H1 (cell line): ENCODE data around the gene ANK3. TPM values are rescaled to one million over a fixed set of nuclear protein-coding genes. Genes with fewer than 3 reads are reported as not detected.

Experiments
- CTCF ChIA-PET: fragments of 300-600 bp; sonication (Branson Sonifier 250); formaldehyde crosslinking; loops from one replicate; lab custom pipeline; 2021; ENCODE audit not compliant: partially characterized antibody; lab: Charles Lee
- POLR2A ChIA-PET: fragments of 300-600 bp; sonication (Branson Sonifier 250); formaldehyde crosslinking; loops from one replicate; lab custom pipeline; 2021; ENCODE audit warnings: inconsistent platforms; ENCODE audit not compliant: partially characterized antibody; lab: Charles Lee
- DNase-seq, 2 experiments: peaks; one replicate each; pipeline versions ENCODE4 v3.0.0 to v3.0.0-alpha.2; 2010 to 2022; ENCODE audit warnings: low spot score in 2 of 2, low read depth in 1 of 2, mixed read lengths in 1 of 2
- FAIRE-seq: peaks from 2 replicates; lab custom pipeline; 2011; peaks lifted over from hg19 to GRCh38; lab: Jason Lieb, UNC
- H2AFZ ChIP-seq: 2 replicates; pipeline ENCODE4 v1.8.1; 2012; ENCODE audit warnings: low read length, inconsistent platforms
- H2AK5ac ChIP-seq: 2 replicates; pipeline ENCODE4 v1.6.1; 2013; ENCODE audit warnings: low read depth, low read length
- H2BK120ac ChIP-seq: replicated peaks from 2 replicates; pipeline ENCODE3; 2013; ENCODE audit warnings: low read depth, low read length, inconsistent platforms
- H2BK12ac ChIP-seq: 2 replicates; pipeline ENCODE4 v1.6.1; 2013; ENCODE audit warnings: low read depth, low read length
- H2BK15ac ChIP-seq: 2 replicates; pipeline ENCODE4 v1.6.1; 2013; ENCODE audit warnings: low read length
- H2BK20ac ChIP-seq: 2 replicates; pipeline ENCODE4 v1.6.1; 2013; ENCODE audit warnings: low read length
- H2BK5ac ChIP-seq: 2 replicates; pipeline ENCODE4 v1.6.1; 2013; ENCODE audit warnings: low read depth, low read length
- H3K14ac ChIP-seq: 2 replicates; pipeline ENCODE4 v1.6.1; 2013; ENCODE audit warnings: inconsistent platforms; ENCODE audit not compliant: insufficient read length
- H3K18ac ChIP-seq: 2 replicates; pipeline ENCODE4 v1.6.1; 2013; ENCODE audit warnings: low read length; ENCODE audit errors: extremely low read depth
- H3K23ac ChIP-seq: 2 replicates; pipeline ENCODE4 v1.6.1; 2013; ENCODE audit warnings: inconsistent platforms; ENCODE audit not compliant: insufficient read length
- H3K23me2 ChIP-seq: 2 replicates; pipeline ENCODE4 v1.6.1; 2013; ENCODE audit warnings: low read depth, low read length
- H3K27ac ChIP-seq: 2 replicates; pipeline ENCODE4 v1.6.1; 2011; ENCODE audit warnings: low read depth, low read length, inconsistent platforms
- H3K27me3 ChIP-seq, 4 experiments: replicated peaks in 1 of 4; 1 replicate in 1 of 4; 2 replicates in 3 of 4; pipeline versions ENCODE4 v1.6.1 to v1.8.1; 2011 to 2013; ENCODE audit warnings: low read length in 3 of 4, mild to moderate bottlenecking in 3 of 4, inconsistent platforms in 2 of 4, mixed read lengths in 2 of 4, moderate library complexity in 1 of 4; ENCODE audit not compliant: control insufficient read depth in 3 of 4, insufficient read depth in 3 of 4; ENCODE audit errors: extremely low read depth in 1 of 4
- H3K36me3 ChIP-seq, 4 experiments: 2 replicates each; pipeline versions ENCODE4 v1.6.1 to v1.8.1; 2011 to 2013; ENCODE audit warnings: mild to moderate bottlenecking in 4 of 4, low read length in 3 of 4, moderate library complexity in 2 of 4, control low read depth in 1 of 4, inconsistent platforms in 1 of 4; ENCODE audit not compliant: insufficient read depth in 4 of 4, control insufficient read depth in 2 of 4
- H3K4ac ChIP-seq: replicated peaks from 2 replicates; pipeline ENCODE3; 2013; ENCODE audit warnings: low read length, low read depth, mixed read lengths, inconsistent platforms; ENCODE audit not compliant: insufficient read length
- H3K4me1 ChIP-seq, 4 experiments: replicated peaks in 1 of 4; 1 replicate in 1 of 4; 2 replicates in 3 of 4; pipeline versions ENCODE4 v1.6.1 to v1.8.1; 2011 to 2013; ENCODE audit warnings: low read length in 3 of 4, inconsistent platforms in 2 of 4, mixed read lengths in 1 of 4; ENCODE audit not compliant: insufficient read depth in 4 of 4, control insufficient read depth in 3 of 4
- H3K4me2 ChIP-seq, 2 experiments: 2 replicates each; pipeline versions ENCODE4 v1.6.1 to v1.8.1; 2011 to 2013; ENCODE audit warnings: low read depth in 2 of 2, low read length in 2 of 2, control low read depth in 1 of 2, inconsistent platforms in 1 of 2, mild to moderate bottlenecking in 1 of 2; ENCODE audit not compliant: insufficient read depth in 1 of 2
- H3K4me3 ChIP-seq, 4 experiments: fragments of 200-600, 300-600 bp in 1 of 4; sonication (generic), shearing (Covaris generic), sonication (Bioruptor Twin) in 1 of 4; 2 replicates each; pipeline versions ENCODE4 v1.5.1 to v1.8.1; 2011 to 2016; ENCODE audit warnings: low read length in 4 of 4, low read depth in 3 of 4, control low read depth in 2 of 4, inconsistent platforms in 2 of 4, mild to moderate bottlenecking in 2 of 4, mixed read lengths in 1 of 4, moderate library complexity in 1 of 4; ENCODE audit not compliant: insufficient read depth in 2 of 4; ENCODE audit errors: extremely low read depth in 1 of 4
- H3K56ac ChIP-seq: replicated peaks from 2 replicates; pipeline ENCODE3; 2013; ENCODE audit warnings: low read depth, mild to moderate bottlenecking, mixed read lengths, low read length, inconsistent platforms; ENCODE audit not compliant: insufficient read length
- H3K79me1 ChIP-seq: 2 replicates; pipeline ENCODE4 v1.6.1; 2013; ENCODE audit warnings: low read depth, low read length, control low read depth
- H3K79me2 ChIP-seq, 2 experiments: 2 replicates each; pipeline versions ENCODE4 v1.6.1 to v1.8.1; 2012 to 2013; ENCODE audit warnings: low read length in 2 of 2, mild to moderate bottlenecking in 2 of 2, inconsistent platforms in 1 of 2; ENCODE audit not compliant: insufficient read depth in 2 of 2, control insufficient read depth in 1 of 2
- H3K9ac ChIP-seq, 4 experiments: replicated peaks in 1 of 4; 1 replicate in 1 of 4; 2 replicates in 3 of 4; pipeline versions ENCODE4 v1.6.1 to v1.8.1; 2011 to 2013; ENCODE audit warnings: low read depth in 3 of 4, low read length in 3 of 4, control low read depth in 2 of 4, mild to moderate bottlenecking in 2 of 4, moderate library complexity in 2 of 4, inconsistent platforms in 1 of 4; ENCODE audit errors: extremely low read depth in 1 of 4
- H3K9me3 ChIP-seq, 2 experiments: 2 replicates each; pipeline versions ENCODE4 v1.6.1 to v1.8.1; 2012 to 2013; ENCODE audit warnings: mild to moderate bottlenecking in 2 of 2, moderate library complexity in 2 of 2, control low read depth in 1 of 2, inconsistent platforms in 1 of 2, low read depth in 1 of 2, low read length in 1 of 2, mixed read lengths in 1 of 2; ENCODE audit not compliant: insufficient read depth in 2 of 2
- H4K20me1 ChIP-seq, 2 experiments: replicated peaks in 1 of 2; 2 replicates each; pipeline versions ENCODE3 to v1.8.1; 2011 to 2013; ENCODE audit warnings: inconsistent platforms in 2 of 2, low read length in 2 of 2, mild to moderate bottlenecking in 1 of 2; ENCODE audit not compliant: insufficient read depth in 2 of 2, control insufficient read depth in 1 of 2
- H4K5ac ChIP-seq: 2 replicates; pipeline ENCODE4 v1.6.1; 2013; ENCODE audit warnings: low read length, low read depth, mixed read lengths, inconsistent platforms; ENCODE audit not compliant: insufficient read length
- H4K8ac ChIP-seq: 2 replicates; pipeline ENCODE4 v1.8.0; 2013; ENCODE audit warnings: mild to moderate bottlenecking, moderate library complexity, low read length, inconsistent platforms; ENCODE audit not compliant: insufficient read depth; ENCODE audit errors: extremely low read depth
- H4K91ac ChIP-seq: replicated peaks from 2 replicates; pipeline ENCODE3; 2013; ENCODE audit warnings: low read length, mixed read lengths, inconsistent platforms; ENCODE audit not compliant: insufficient read length
- CTBP2 ChIP-seq: IDR thresholded peaks from 2 replicates; pipeline ENCODE4 v1.7.0; 2011; ENCODE audit warnings: borderline replicate concordance, mild to moderate bottlenecking, moderate library complexity, mixed read lengths, low read length; ENCODE audit not compliant: insufficient read depth, insufficient read length
- EP300 ChIP-seq, 2 experiments: IDR thresholded peaks; 1 replicate in 1 of 2; 2 replicates in 1 of 2; pipeline ENCODE4 v1.6.1; 2011 to 2012; ENCODE audit warnings: low read depth in 2 of 2, low read length in 2 of 2, mild to moderate bottlenecking in 2 of 2, borderline replicate concordance in 1 of 2, inconsistent platforms in 1 of 2, moderate library complexity in 1 of 2
- EZH2 ChIP-seq: fragments of 200-600 bp; sonication (generic); IDR thresholded peaks from 2 replicates; pipeline ENCODE4 v1.7.1; 2012; ENCODE audit warnings: low read depth, mild to moderate bottlenecking, moderate library complexity, low read length, inconsistent platforms; ENCODE audit not compliant: severe bottlenecking
- FOSL1 ChIP-seq: IDR thresholded peaks from 2 replicates; pipeline ENCODE4 v1.6.1; 2011; ENCODE audit warnings: mild to moderate bottlenecking, low read depth, low read length, moderate library complexity; ENCODE audit not compliant: insufficient read depth
- KDM1A ChIP-seq: fragments of 200-600, 300-600 bp; sonication (generic); IDR thresholded peaks from 2 replicates; pipeline ENCODE4 v1.7.1; 2016; ENCODE audit warnings: mild to moderate bottlenecking, low read length, borderline replicate concordance
- NANOG ChIP-seq: IDR thresholded peaks from 2 replicates; pipeline ENCODE4 v1.6.1; 2011; ENCODE audit warnings: low read length, low read depth, mild to moderate bottlenecking, inconsistent platforms; ENCODE audit not compliant: insufficient read depth, poor library complexity, severe bottlenecking
- RFX5 ChIP-seq: IDR thresholded peaks from 2 replicates; pipeline ENCODE4 v1.6.1; 2011; ENCODE audit warnings: low read depth, low read length, improper control_type of control experiment, borderline replicate concordance
- RNF2 ChIP-seq: fragments of 200-900, 300-1000 bp; sonication (generic); IDR thresholded peaks from 2 replicates; pipeline ENCODE4 v1.7.1; 2016; ENCODE audit warnings: borderline replicate concordance, low read depth, mild to moderate bottlenecking, antibody characterized with exemption, low read length; ENCODE audit not compliant: poor library complexity, severe bottlenecking; ENCODE audit errors: missing control alignments
- SAP30 ChIP-seq: fragments of 300-600 bp; sonication (generic); IDR thresholded peaks from 2 replicates; pipeline ENCODE4 v1.7.1; 2012; ENCODE audit warnings: low read length, moderate library complexity, mild to moderate bottlenecking, inconsistent platforms; ENCODE audit not compliant: insufficient read depth, insufficient replicate concordance
- SP4 ChIP-seq: IDR thresholded peaks from 2 replicates; pipeline ENCODE4 v1.6.1; 2012; ENCODE audit warnings: low read length, inconsistent platforms
- SUZ12 ChIP-seq: fragments of 200-600 bp; sonication (generic); IDR thresholded peaks from 2 replicates; pipeline ENCODE4 v1.6.1; 2012; ENCODE audit warnings: mild to moderate bottlenecking, inconsistent platforms, low read length, moderate library complexity, mixed read lengths
- WGBS, 2 experiments: shearing (Covaris generic) in 1 of 2; methylation state at CpG; one replicate each; pipeline versions ENCODE4 v1.1.6 to v1.1.7; 2013 to 2015; ENCODE audit warnings: low lambda C conversion rate in 2 of 2, mixed read lengths in 2 of 2, inconsistent platforms in 1 of 2, low coverage in 1 of 2, missing lambda C conversion rate in 1 of 2; ENCODE audit not compliant: insufficient replicate concordance in 2 of 2, insufficient coverage in 1 of 2, insufficient read length in 1 of 2; ENCODE audit errors: extremely low coverage in 1 of 2, missing lambda C conversion rate in 1 of 2; 5-methylcytosine and 5-hydroxymethylcytosine counted together
- polyA plus RNA-seq, 7 experiments: library from polyadenylated mRNA; depleted of rRNA in 3 of 7; stranded (reverse) in 5 of 7; unstranded in 2 of 7; fragments of >200 nt in 5 of 7; fragments of 200-250 nt in 2 of 7; gene quantifications; 1 replicate in 5 of 7; 2 replicates in 1 of 7; 4 replicates in 1 of 7; pipeline versions ENCODE4 v1.2.1 to v1.2.3, GENCODE V29; 2011 to 2013; ENCODE audit warnings: missing spikeins in 2 of 7, mixed read lengths in 2 of 7
- total RNA-seq: library from RNA; stranded (reverse); fragmentation: NEBNext Ultra II Directional; extraction: Animal tissue kit (Norgen Biotek cat#: 25700); gene quantifications from 2 replicates; pipeline ENCODE4 v1.2.1, GENCODE V29; 2021
- TF ChIP-seq, protein P1 (sequence below): IDR thresholded peaks from 2 replicates; pipeline ENCODE4 v1.6.1; 2012; ENCODE audit warnings: inconsistent platforms

Gene ANK3
- total and polyA plus RNA-seq, 2 of the 8 experiments (the other 6 are each of a cell fraction or from before 2014, with no cell fraction given): 18.1 to 67.9 TPM

DNA sequence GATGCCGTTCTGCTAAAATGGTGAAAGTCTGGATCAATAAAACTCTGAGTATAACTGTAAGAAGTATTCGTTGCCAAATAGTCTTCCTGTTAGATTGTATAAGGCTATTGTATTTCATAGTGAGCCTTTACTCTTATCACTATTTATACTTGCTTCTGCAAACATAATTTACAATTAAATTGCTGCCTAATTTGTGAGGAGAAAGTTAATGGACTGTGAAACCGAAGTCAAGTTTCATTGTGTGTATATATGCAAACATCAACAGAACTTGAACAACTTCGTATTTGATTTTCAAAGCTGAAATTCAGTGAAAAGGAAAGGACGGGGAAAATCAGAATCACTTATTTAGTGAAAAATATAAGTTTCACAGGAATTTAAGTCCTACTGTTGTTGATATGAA is 347.4 kb downstream of the ANK3 start:
- 71% methylated on average over 5 of the region's 5 CpGs; no CpG with 5 or more reads in 1 of the 2 experiments for WGBS, 2 experiments
- no peaks in the 10 kb centered on the region for H4K20me1 ChIP-seq
- H3K4me2 ChIP-seq: no peak overlapping the region
- H3K56ac ChIP-seq: no peak overlapping the region
- no peak overlapping the region for H3K9ac ChIP-seq
- ChIA-PET POLR2A (no interaction called here), CTCF (interaction anchor here (1.3 to 1.8 kb wide), 2 partner anchors 9 to 20 kb away, joined by 6 to 9 read pairs; no protein-coding TSS in a partner anchor)
- H3K4ac ChIP-seq: no peak overlapping the region
- H3K27ac ChIP-seq: no peak overlapping the region
- H3K4me3 ChIP-seq: no peak overlapping the region
- H4K91ac ChIP-seq: no peak overlapping the region
- no peaks in the 10 kb centered on the region for H3K23me2 ChIP-seq
- no peak for DNase-seq
- H3K18ac ChIP-seq: no peak overlapping the region
- H3K9me3 ChIP-seq: no peaks in the 10 kb centered on the region
- peaks cover 0 to 7% (median 0%) of the 10 kb centered on the region in 4 experiments; a peak in 3 of 7 replicates for H3K4me1 ChIP-seq
- H3K36me3 ChIP-seq: no peaks in the 10 kb centered on the region
- H3K14ac ChIP-seq: no peak overlapping the region
- H2BK5ac ChIP-seq: no peak overlapping the region
- no peak for FAIRE-seq
- H3K79me2 ChIP-seq: no peaks in the 10 kb centered on the region
- H3K23ac ChIP-seq: no peak overlapping the region
- no peak overlapping the region for H2BK12ac ChIP-seq
- H2BK20ac ChIP-seq: no peak overlapping the region
- H3K27me3 ChIP-seq: no peaks in the 10 kb centered on the region
- H2AK5ac ChIP-seq: no peak overlapping the region
- no peak overlapping the region for H2BK120ac ChIP-seq
- no peak overlapping the region for H4K5ac ChIP-seq
- no peak overlapping the region for H4K8ac ChIP-seq
- H2BK15ac ChIP-seq: no peak overlapping the region
- no peaks in the 10 kb centered on the region for H3K79me1 ChIP-seq
- no peak overlapping the region for H2AFZ ChIP-seq
- TF ChIP-seq KDM1A (no peak), FOSL1 (no peak), SUZ12 (no peak), CTBP2 (no peak), SP4 (no peak), EP300 (IDR thresholded peaks at IDR 0.05; ENCODE audit: borderline replicate concordance in 1 of 2, low read depth in 2 of 2, low read length in 2 of 2) (no peak), RNF2 (no peak), NANOG (no peak), SAP30 (no peak), RFX5 (no peak), EZH2 (no peak)
- TF ChIP-seq, protein P1, sequence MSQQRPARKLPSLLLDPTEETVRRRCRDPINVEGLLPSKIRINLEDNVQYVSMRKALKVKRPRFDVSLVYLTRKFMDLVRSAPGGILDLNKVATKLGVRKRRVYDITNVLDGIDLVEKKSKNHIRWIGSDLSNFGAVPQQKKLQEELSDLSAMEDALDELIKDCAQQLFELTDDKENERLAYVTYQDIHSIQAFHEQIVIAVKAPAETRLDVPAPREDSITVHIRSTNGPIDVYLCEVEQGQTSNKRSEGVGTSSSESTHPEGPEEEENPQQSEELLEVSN: no peak
